Smooth muscle cell of the brain vasculature (primary cell): ENCODE measurements around the gene CCDC149.

Source experiments
- DNase-seq: peaks from one replicate; pipeline ENCODE4 v3.0.0-alpha.2; 2012; ENCODE audit warnings: low read depth, low spot score

The CCDC149 gene

GRCh38 chr4:24843096-24843495 lies 69.7 kb downstream of the CCDC149 start:
- no peak for DNase-seq

- no peak for DNase-seq
Measured at GRCh38 chr4:24842356-24842755, 70.5 kb downstream of the CCDC149 start.

- DNase-seq = no peak
Measured at GRCh38 chr4:24840826-24841543, 71.9 kb downstream of the CCDC149 start.

GRCh38 chr4:24840362-24840761 lies 72.5 kb downstream of the CCDC149 start:
- no peak for DNase-seq

GRCh38 chr4:24837781-24838180 lies 75.1 kb downstream of the CCDC149 start:
- no peak for DNase-seq

- DNase-seq = no peak
Measured at GRCh38 chr4:24837336-24837735, 75.5 kb downstream of the CCDC149 start.

- no peak for DNase-seq
Measured at GRCh38 chr4:24836661-24837242, 76.1 kb downstream of the CCDC149 start.

- no peak for DNase-seq
Measured at GRCh38 chr4:24835696-24836095, 77.1 kb downstream of the CCDC149 start.

GRCh38 chr4:24831637-24832036 lies 81.2 kb downstream of the CCDC149 start:
- no peak for DNase-seq

GRCh38 chr4:24824720-24825119 lies 88.1 kb downstream of the CCDC149 start:
- DNase-seq = no peak

- DNase-seq = no peak
Measured at GRCh38 chr4:24820541-24820940, 92.3 kb downstream of the CCDC149 start.

GRCh38 chr4:24816797-24817196 lies 96.0 kb downstream of the CCDC149 start:
- no peak for DNase-seq

- no peak for DNase-seq
Measured at GRCh38 chr4:24813732-24814131, 99.1 kb downstream of the CCDC149 start.

- DNase-seq = no peak
Measured at GRCh38 chr4:24810871-24811631, 101.8 kb downstream of the CCDC149 start.

- no peak for DNase-seq
Measured at GRCh38 chr4:24809815-24810405, 102.9 kb downstream of the CCDC149 start.

- no peak for DNase-seq
Measured at GRCh38 chr4:24809376-24809775, 103.5 kb downstream of the CCDC149 start.

GRCh38 chr4:24808955-24809354 lies 103.9 kb downstream of the CCDC149 start:
- DNase-seq = no peak

- no peak for DNase-seq
Measured at GRCh38 chr4:24808261-24808660, 104.6 kb downstream of the CCDC149 start.

GRCh38 chr4:24807611-24808010 lies 105.2 kb downstream of the CCDC149 start:
- no peak for DNase-seq

- DNase-seq = no peak
Measured at GRCh38 chr4:24806206-24806990, 106.4 kb downstream of the CCDC149 start.

GRCh38 chr4:24805566-24805965 lies 107.3 kb downstream of the CCDC149 start:
- no peak for DNase-seq

GRCh38 chr4:24805067-24805466 lies 107.8 kb downstream of the CCDC149 start:
- no peak for DNase-seq
